ENCODE results near the gene PRAMEF8. TPM values are rescaled to one million over a fixed set of nuclear protein-coding genes. Genes with fewer than 3 reads are reported as not detected.
"Not testable (repeated sequence)": the region's sequence is repeated elsewhere in the genome, so short reads cannot be mapped to it uniquely, and the experiment has no call there.

PRAMEF8 gene
- total RNA-seq (2014; rRNA removed; shearing (Covaris generic)) = not detected in 2 replicates
- not detected in 2 replicates for polyA plus RNA-seq (2016; fragmentation: Nextera tagmentation; extraction: Ambion mirVana)

- H3K36me3 ChIP-seq (ENCODE audit: low read depth); H3K9ac ChIP-seq; H3K27me3 ChIP-seq (replicated peaks; ENCODE audit: insufficient read depth); H4K20me1 ChIP-seq (ENCODE audit: insufficient read depth); H3K9me2 ChIP-seq (ENCODE audit: insufficient read depth); DNase-seq; in situ Hi-C loops (cut with MboI); H3K9me3 ChIP-seq (ENCODE audit: low read depth); H3K27ac ChIP-seq; H2AFZ ChIP-seq; H3K4me2 ChIP-seq (ENCODE audit: unreplicated experiment); H3F3A ChIP-seq (ENCODE audit: insufficient read depth); H3K4me1 ChIP-seq (ENCODE audit: insufficient read depth); H3K79me2 ChIP-seq (ENCODE audit: insufficient read depth); H3K4me3 ChIP-seq: not testable (repeated sequence)
- WGBS, 2 experiments (ENCODE audit: low coverage in 1 of 2, low lambda C conversion rate in 2 of 2, missing lambda C conversion rate in 2 of 2) = no CpG with 5 or more reads among the region's 1 CpG
These were observed at the start of gene PRAMEF8 for GRCh38 chr1:13285037-13285436. Gene PRAMEF8, minus strand, starts transcription at chr1:13285137. Its CDS starts 1,046 bp downstream, at chr1:13284091.

GRCh38 chr1:13315281-13315680 lies 30.3 kb upstream of the PRAMEF8 start, which contains the start of gene PRAMEF15:
Gene PRAMEF15, plus strand, starts transcription at chr1:13315581. Its CDS starts 2,827 bp downstream, at chr1:13318408.
- H3K4me2 ChIP-seq (ENCODE audit: unreplicated experiment); H3K4me1 ChIP-seq (ENCODE audit: insufficient read depth); H2AFZ ChIP-seq; H3K79me2 ChIP-seq (ENCODE audit: insufficient read depth); H3K27ac ChIP-seq; H3K36me3 ChIP-seq (ENCODE audit: low read depth); H3K9me3 ChIP-seq (ENCODE audit: low read depth); H3K27me3 ChIP-seq (replicated peaks; ENCODE audit: insufficient read depth); H4K20me1 ChIP-seq (ENCODE audit: insufficient read depth); H3K9me2 ChIP-seq (ENCODE audit: insufficient read depth); H3F3A ChIP-seq (ENCODE audit: insufficient read depth); H3K4me3 ChIP-seq; in situ Hi-C loops (cut with MboI); DNase-seq; H3K9ac ChIP-seq: not testable (repeated sequence)
- 7 to 22% methylated on average over 4 of the region's 4 CpGs for WGBS, 2 experiments (ENCODE audit: low coverage in 1 of 2, low lambda C conversion rate in 2 of 2, missing lambda C conversion rate in 2 of 2)

GRCh38 chr1:13303239-13303638 lies 18.3 kb upstream of the PRAMEF8 start, which contains the start of gene PRAMEF33:
Gene PRAMEF33, plus strand, starts transcription at chr1:13303539. Its CDS starts 2,416 bp downstream, at chr1:13305955.
- in situ Hi-C loops (cut with MboI); H4K20me1 ChIP-seq (ENCODE audit: insufficient read depth); H3F3A ChIP-seq (ENCODE audit: insufficient read depth); H3K27me3 ChIP-seq (replicated peaks; ENCODE audit: insufficient read depth); H2AFZ ChIP-seq; H3K79me2 ChIP-seq (ENCODE audit: insufficient read depth); H3K4me3 ChIP-seq; H3K9me3 ChIP-seq (ENCODE audit: low read depth); H3K4me1 ChIP-seq (ENCODE audit: insufficient read depth); H3K9ac ChIP-seq; H3K36me3 ChIP-seq (ENCODE audit: low read depth); H3K9me2 ChIP-seq (ENCODE audit: insufficient read depth); DNase-seq; H3K4me2 ChIP-seq (ENCODE audit: unreplicated experiment); H3K27ac ChIP-seq: not testable (repeated sequence)
- WGBS, 2 experiments (ENCODE audit: low coverage in 1 of 2, low lambda C conversion rate in 2 of 2, missing lambda C conversion rate in 2 of 2) = no CpG with 5 or more reads among the region's 1 CpG

- H2AFZ ChIP-seq; H3K79me2 ChIP-seq (ENCODE audit: insufficient read depth); DNase-seq; H3K9ac ChIP-seq; H3K27ac ChIP-seq; H3K27me3 ChIP-seq (replicated peaks; ENCODE audit: insufficient read depth); H3F3A ChIP-seq (ENCODE audit: insufficient read depth); H3K4me1 ChIP-seq (ENCODE audit: insufficient read depth); H3K9me2 ChIP-seq (ENCODE audit: insufficient read depth); H3K36me3 ChIP-seq (ENCODE audit: low read depth); in situ Hi-C loops (cut with MboI); H3K9me3 ChIP-seq (ENCODE audit: low read depth); H3K4me3 ChIP-seq; H4K20me1 ChIP-seq (ENCODE audit: insufficient read depth); H3K4me2 ChIP-seq (ENCODE audit: unreplicated experiment): not testable (repeated sequence)
These were observed 17.3 kb upstream of the PRAMEF8 start for GRCh38 chr1:13302197-13302596.

GRCh38 chr1:13298699-13299098 lies 13.8 kb upstream of the PRAMEF8 start:
- H3K9me3 ChIP-seq (ENCODE audit: low read depth); in situ Hi-C loops (cut with MboI); H3K4me1 ChIP-seq (ENCODE audit: insufficient read depth); H3K4me2 ChIP-seq (ENCODE audit: unreplicated experiment); H3K9me2 ChIP-seq (ENCODE audit: insufficient read depth); H3K4me3 ChIP-seq; H4K20me1 ChIP-seq (ENCODE audit: insufficient read depth); H3K9ac ChIP-seq; H3K79me2 ChIP-seq (ENCODE audit: insufficient read depth); H3K27ac ChIP-seq; H3K27me3 ChIP-seq (replicated peaks; ENCODE audit: insufficient read depth); H3F3A ChIP-seq (ENCODE audit: insufficient read depth); H2AFZ ChIP-seq; H3K36me3 ChIP-seq (ENCODE audit: low read depth); DNase-seq: not testable (repeated sequence)
- 70% methylated on average over 8 of the region's 27 CpGs; no CpG with 5 or more reads in 1 of the 2 experiments for WGBS, 2 experiments (ENCODE audit: low coverage in 1 of 2, low lambda C conversion rate in 2 of 2, missing lambda C conversion rate in 2 of 2)

GRCh38 chr1:13297216-13297931 lies 12.4 kb upstream of the PRAMEF8 start:
- DNase-seq; H3K27me3 ChIP-seq (replicated peaks; ENCODE audit: insufficient read depth); H3K36me3 ChIP-seq (ENCODE audit: low read depth); H3K4me1 ChIP-seq (ENCODE audit: insufficient read depth); H3K9me3 ChIP-seq (ENCODE audit: low read depth); H3K27ac ChIP-seq; H3K4me3 ChIP-seq; H4K20me1 ChIP-seq (ENCODE audit: insufficient read depth); H2AFZ ChIP-seq; H3K9ac ChIP-seq; H3K4me2 ChIP-seq (ENCODE audit: unreplicated experiment); H3F3A ChIP-seq (ENCODE audit: insufficient read depth); in situ Hi-C loops (cut with MboI); H3K79me2 ChIP-seq (ENCODE audit: insufficient read depth); H3K9me2 ChIP-seq (ENCODE audit: insufficient read depth): not testable (repeated sequence)
- WGBS, 2 experiments (ENCODE audit: low coverage in 1 of 2, low lambda C conversion rate in 2 of 2, missing lambda C conversion rate in 2 of 2) = 38 to 55% methylated on average over 2 of the region's 5 CpGs

- H3K9me3 ChIP-seq (ENCODE audit: low read depth); H3K27ac ChIP-seq; H3K9me2 ChIP-seq (ENCODE audit: insufficient read depth); H4K20me1 ChIP-seq (ENCODE audit: insufficient read depth); H3F3A ChIP-seq (ENCODE audit: insufficient read depth); H3K79me2 ChIP-seq (ENCODE audit: insufficient read depth); H3K27me3 ChIP-seq (replicated peaks; ENCODE audit: insufficient read depth); H3K9ac ChIP-seq; DNase-seq; in situ Hi-C loops (cut with MboI); H3K4me1 ChIP-seq (ENCODE audit: insufficient read depth); H3K36me3 ChIP-seq (ENCODE audit: low read depth); H3K4me3 ChIP-seq; H3K4me2 ChIP-seq (ENCODE audit: unreplicated experiment); H2AFZ ChIP-seq: not testable (repeated sequence)
- WGBS, 2 experiments (ENCODE audit: low coverage in 1 of 2, low lambda C conversion rate in 2 of 2, missing lambda C conversion rate in 2 of 2) = 8 to 23% methylated on average over 2 of the region's 3 CpGs
These were observed 4.1 kb upstream of the PRAMEF8 start for GRCh38 chr1:13289030-13289429.
